Ishikawa (cell line): ENCODE data around the gene CAB39.

Experiments
- CEBPB ChIP-seq: IDR thresholded peaks from 2 replicates; pipeline ENCODE4 v1.6.1; 2012
- CREB1 ChIP-seq: IDR thresholded peaks from 2 replicates; pipeline ENCODE4 v1.6.1; 2012; ENCODE audit warnings: low read depth
- EGR1 ChIP-seq: IDR thresholded peaks from 2 replicates; pipeline ENCODE4 v1.6.1; 2012
- EP300 ChIP-seq: IDR thresholded peaks from 2 replicates; pipeline ENCODE4 v1.6.1; 2012; ENCODE audit warnings: borderline replicate concordance
- FOXM1 ChIP-seq: IDR thresholded peaks from 2 replicates; pipeline ENCODE4 v1.6.1; 2012; ENCODE audit warnings: low read depth, borderline replicate concordance
- MAX ChIP-seq: IDR thresholded peaks from 2 replicates; pipeline ENCODE4 v1.6.1; 2012
- NFIC ChIP-seq: IDR thresholded peaks from 2 replicates; pipeline ENCODE4 v1.6.1; 2012
- RAD21 ChIP-seq: IDR thresholded peaks from 2 replicates; pipeline ENCODE4 v1.6.1; 2012; ENCODE audit warnings: low read depth
- REST ChIP-seq: IDR thresholded peaks from 2 replicates; pipeline ENCODE4 v1.6.1; 2012; ENCODE audit warnings: low read depth, mild to moderate bottlenecking
- TAF1 ChIP-seq: IDR thresholded peaks from 2 replicates; pipeline ENCODE4 v1.6.1; 2012; ENCODE audit warnings: low read depth, mild to moderate bottlenecking
- TCF12 ChIP-seq: IDR thresholded peaks from 2 replicates; pipeline ENCODE4 v1.6.1; 2012; ENCODE audit warnings: low read depth
- TEAD4 ChIP-seq: IDR thresholded peaks from 2 replicates; pipeline ENCODE4 v1.6.1; 2012
- USF1 ChIP-seq: IDR thresholded peaks from 2 replicates; pipeline ENCODE4 v1.6.1; 2012
- YY1 ChIP-seq: IDR thresholded peaks from 2 replicates; pipeline ENCODE4 v1.6.1; 2012; ENCODE audit warnings: low read depth
- ZBTB7A ChIP-seq: IDR thresholded peaks from 2 replicates; pipeline ENCODE4 v1.6.1; 2012; ENCODE audit warnings: low read depth

The CAB39 gene

GRCh38 chr2:230823264-230823964, 110.8 kb downstream of the CAB39 start:
- TF ChIP-seq USF1 (no peak), NFIC (no peak), TCF12 (no peak)

GRCh38 chr2:230824406-230824978, 111.8 kb downstream of the CAB39 start:
- TF ChIP-seq FOXM1 = no peak
- TF ChIP-seq ZBTB7A = 0 out of 2 replicates have a peak, but pooled peaks have one; percentile 31
- TF ChIP-seq CEBPB = peak; percentile 51
- peak; percentile 90 for TF ChIP-seq RAD21

GRCh38 chr2:230825354-230825753, 112.7 kb downstream of the CAB39 start:
- TF ChIP-seq ZBTB7A (no peak), MAX (no peak), EP300 (no peak), TEAD4 (no peak), TCF12 (no peak), FOXM1 (no peak), TAF1 (no peak), REST (no peak), CREB1 (no peak), CEBPB (no peak), YY1 (no peak), RAD21 (no peak), USF1 (no peak), EGR1 (no peak), NFIC (no peak)

GRCh38 chr2:230827774-230828271, 115.2 kb downstream of the CAB39 start:
- TF ChIP-seq CREB1 (no peak), NFIC (no peak), RAD21 (no peak), FOXM1 (no peak), EGR1 (no peak), ZBTB7A (no peak), TEAD4 (no peak), REST (no peak), TAF1 (no peak), YY1 (no peak), USF1 (no peak), CEBPB (no peak), EP300 (no peak), TCF12 (no peak), MAX (no peak)

GRCh38 chr2:230828272-230828961, 115.8 kb downstream of the CAB39 start:
- no peak for TF ChIP-seq YY1
- no peak for TF ChIP-seq TEAD4
- no peak for TF ChIP-seq CEBPB
- no peak for TF ChIP-seq MAX
- no peak for TF ChIP-seq USF1
- no peak for TF ChIP-seq ZBTB7A
- TF ChIP-seq EP300 = no peak
- no peak for TF ChIP-seq RAD21
- no peak for TF ChIP-seq TCF12
- no peak for TF ChIP-seq CREB1
- TF ChIP-seq FOXM1 = no peak
- no peak for TF ChIP-seq EGR1
- no peak for TF ChIP-seq TAF1
